H1 (cell line): Measurements from ENCODE around the gene TRIM38. TPM values are rescaled to one million over a fixed set of nuclear protein-coding genes. Genes with fewer than 3 reads are reported as not detected.

Source experiments
- CTCF ChIA-PET: fragments of 300-600 bp; sonication (Branson Sonifier 250); formaldehyde crosslinking; loops from one replicate; lab custom pipeline; 2021; ENCODE audit not compliant: partially characterized antibody; lab: Charles Lee
- POLR2A ChIA-PET: fragments of 300-600 bp; sonication (Branson Sonifier 250); formaldehyde crosslinking; loops from one replicate; lab custom pipeline; 2021; ENCODE audit warnings: inconsistent platforms; ENCODE audit not compliant: partially characterized antibody; lab: Charles Lee
- DNase-seq, 2 experiments: peaks; one replicate each; pipeline versions ENCODE4 v3.0.0 to v3.0.0-alpha.2; 2010 to 2022; ENCODE audit warnings: low spot score in 2 of 2, low read depth in 1 of 2, mixed read lengths in 1 of 2
- FAIRE-seq: peaks from 2 replicates; lab custom pipeline; 2011; peaks lifted over from hg19 to GRCh38; lab: Jason Lieb, UNC
- H2AFZ ChIP-seq: 2 replicates; pipeline ENCODE4 v1.8.1; 2012; ENCODE audit warnings: low read length, inconsistent platforms
- H2AK5ac ChIP-seq: 2 replicates; pipeline ENCODE4 v1.6.1; 2013; ENCODE audit warnings: low read depth, low read length
- H2BK120ac ChIP-seq: replicated peaks from 2 replicates; pipeline ENCODE3; 2013; ENCODE audit warnings: low read depth, low read length, inconsistent platforms
- H2BK12ac ChIP-seq: 2 replicates; pipeline ENCODE4 v1.6.1; 2013; ENCODE audit warnings: low read depth, low read length
- H2BK15ac ChIP-seq: 2 replicates; pipeline ENCODE4 v1.6.1; 2013; ENCODE audit warnings: low read length
- H2BK20ac ChIP-seq: 2 replicates; pipeline ENCODE4 v1.6.1; 2013; ENCODE audit warnings: low read length
- H2BK5ac ChIP-seq: 2 replicates; pipeline ENCODE4 v1.6.1; 2013; ENCODE audit warnings: low read depth, low read length
- H3K14ac ChIP-seq: 2 replicates; pipeline ENCODE4 v1.6.1; 2013; ENCODE audit warnings: inconsistent platforms; ENCODE audit not compliant: insufficient read length
- H3K18ac ChIP-seq: 2 replicates; pipeline ENCODE4 v1.6.1; 2013; ENCODE audit warnings: low read length; ENCODE audit errors: extremely low read depth
- H3K23ac ChIP-seq: 2 replicates; pipeline ENCODE4 v1.6.1; 2013; ENCODE audit warnings: inconsistent platforms; ENCODE audit not compliant: insufficient read length
- H3K23me2 ChIP-seq: 2 replicates; pipeline ENCODE4 v1.6.1; 2013; ENCODE audit warnings: low read depth, low read length
- H3K27ac ChIP-seq: 2 replicates; pipeline ENCODE4 v1.6.1; 2011; ENCODE audit warnings: low read depth, low read length, inconsistent platforms
- H3K27me3 ChIP-seq, 4 experiments: replicated peaks in 1 of 4; 1 replicate in 1 of 4; 2 replicates in 3 of 4; pipeline versions ENCODE4 v1.6.1 to v1.8.1; 2011 to 2013; ENCODE audit warnings: low read length in 3 of 4, mild to moderate bottlenecking in 3 of 4, inconsistent platforms in 2 of 4, mixed read lengths in 2 of 4, moderate library complexity in 1 of 4; ENCODE audit not compliant: control insufficient read depth in 3 of 4, insufficient read depth in 3 of 4; ENCODE audit errors: extremely low read depth in 1 of 4
- H3K36me3 ChIP-seq, 4 experiments: 2 replicates each; pipeline versions ENCODE4 v1.6.1 to v1.8.1; 2011 to 2013; ENCODE audit warnings: mild to moderate bottlenecking in 4 of 4, low read length in 3 of 4, moderate library complexity in 2 of 4, control low read depth in 1 of 4, inconsistent platforms in 1 of 4; ENCODE audit not compliant: insufficient read depth in 4 of 4, control insufficient read depth in 2 of 4
- H3K4ac ChIP-seq: replicated peaks from 2 replicates; pipeline ENCODE3; 2013; ENCODE audit warnings: low read length, low read depth, mixed read lengths, inconsistent platforms; ENCODE audit not compliant: insufficient read length
- H3K4me1 ChIP-seq, 4 experiments: replicated peaks in 1 of 4; 1 replicate in 1 of 4; 2 replicates in 3 of 4; pipeline versions ENCODE4 v1.6.1 to v1.8.1; 2011 to 2013; ENCODE audit warnings: low read length in 3 of 4, inconsistent platforms in 2 of 4, mixed read lengths in 1 of 4; ENCODE audit not compliant: insufficient read depth in 4 of 4, control insufficient read depth in 3 of 4
- H3K4me2 ChIP-seq, 2 experiments: 2 replicates each; pipeline versions ENCODE4 v1.6.1 to v1.8.1; 2011 to 2013; ENCODE audit warnings: low read depth in 2 of 2, low read length in 2 of 2, control low read depth in 1 of 2, inconsistent platforms in 1 of 2, mild to moderate bottlenecking in 1 of 2; ENCODE audit not compliant: insufficient read depth in 1 of 2
- H3K4me3 ChIP-seq, 4 experiments: fragments of 200-600, 300-600 bp in 1 of 4; sonication (generic), shearing (Covaris generic), sonication (Bioruptor Twin) in 1 of 4; 2 replicates each; pipeline versions ENCODE4 v1.5.1 to v1.8.1; 2011 to 2016; ENCODE audit warnings: low read length in 4 of 4, low read depth in 3 of 4, control low read depth in 2 of 4, inconsistent platforms in 2 of 4, mild to moderate bottlenecking in 2 of 4, mixed read lengths in 1 of 4, moderate library complexity in 1 of 4; ENCODE audit not compliant: insufficient read depth in 2 of 4; ENCODE audit errors: extremely low read depth in 1 of 4
- H3K56ac ChIP-seq: replicated peaks from 2 replicates; pipeline ENCODE3; 2013; ENCODE audit warnings: low read depth, mild to moderate bottlenecking, mixed read lengths, low read length, inconsistent platforms; ENCODE audit not compliant: insufficient read length
- H3K79me1 ChIP-seq: 2 replicates; pipeline ENCODE4 v1.6.1; 2013; ENCODE audit warnings: low read depth, low read length, control low read depth
- H3K79me2 ChIP-seq, 2 experiments: 2 replicates each; pipeline versions ENCODE4 v1.6.1 to v1.8.1; 2012 to 2013; ENCODE audit warnings: low read length in 2 of 2, mild to moderate bottlenecking in 2 of 2, inconsistent platforms in 1 of 2; ENCODE audit not compliant: insufficient read depth in 2 of 2, control insufficient read depth in 1 of 2
- H3K9ac ChIP-seq, 4 experiments: replicated peaks in 1 of 4; 1 replicate in 1 of 4; 2 replicates in 3 of 4; pipeline versions ENCODE4 v1.6.1 to v1.8.1; 2011 to 2013; ENCODE audit warnings: low read depth in 3 of 4, low read length in 3 of 4, control low read depth in 2 of 4, mild to moderate bottlenecking in 2 of 4, moderate library complexity in 2 of 4, inconsistent platforms in 1 of 4; ENCODE audit errors: extremely low read depth in 1 of 4
- H3K9me3 ChIP-seq, 2 experiments: 2 replicates each; pipeline versions ENCODE4 v1.6.1 to v1.8.1; 2012 to 2013; ENCODE audit warnings: mild to moderate bottlenecking in 2 of 2, moderate library complexity in 2 of 2, control low read depth in 1 of 2, inconsistent platforms in 1 of 2, low read depth in 1 of 2, low read length in 1 of 2, mixed read lengths in 1 of 2; ENCODE audit not compliant: insufficient read depth in 2 of 2
- H4K20me1 ChIP-seq, 2 experiments: replicated peaks in 1 of 2; 2 replicates each; pipeline versions ENCODE3 to v1.8.1; 2011 to 2013; ENCODE audit warnings: inconsistent platforms in 2 of 2, low read length in 2 of 2, mild to moderate bottlenecking in 1 of 2; ENCODE audit not compliant: insufficient read depth in 2 of 2, control insufficient read depth in 1 of 2
- H4K5ac ChIP-seq: 2 replicates; pipeline ENCODE4 v1.6.1; 2013; ENCODE audit warnings: low read length, low read depth, mixed read lengths, inconsistent platforms; ENCODE audit not compliant: insufficient read length
- H4K8ac ChIP-seq: 2 replicates; pipeline ENCODE4 v1.8.0; 2013; ENCODE audit warnings: mild to moderate bottlenecking, moderate library complexity, low read length, inconsistent platforms; ENCODE audit not compliant: insufficient read depth; ENCODE audit errors: extremely low read depth
- H4K91ac ChIP-seq: replicated peaks from 2 replicates; pipeline ENCODE3; 2013; ENCODE audit warnings: low read length, mixed read lengths, inconsistent platforms; ENCODE audit not compliant: insufficient read length
- ATF3 ChIP-seq: IDR thresholded peaks from 2 replicates; pipeline ENCODE4 v1.6.1; 2011; ENCODE audit warnings: low read depth, mild to moderate bottlenecking, low read length; ENCODE audit not compliant: insufficient read depth
- E2F6 ChIP-seq: IDR thresholded peaks from 2 replicates; pipeline ENCODE4 v1.6.1; 2012; ENCODE audit warnings: inconsistent platforms
- EGR1 ChIP-seq: IDR thresholded peaks from 2 replicates; pipeline ENCODE4 v1.6.1; 2011; ENCODE audit warnings: low read depth, low read length, borderline replicate concordance
- EP300 ChIP-seq, 2 experiments: IDR thresholded peaks; 1 replicate in 1 of 2; 2 replicates in 1 of 2; pipeline ENCODE4 v1.6.1; 2011 to 2012; ENCODE audit warnings: low read depth in 2 of 2, low read length in 2 of 2, mild to moderate bottlenecking in 2 of 2, borderline replicate concordance in 1 of 2, inconsistent platforms in 1 of 2, moderate library complexity in 1 of 2
- HDAC6 ChIP-seq: IDR thresholded peaks from one replicate; pipeline ENCODE4 v1.7.1; 2012; ENCODE audit warnings: low read depth, mild to moderate bottlenecking, inconsistent platforms, low read length, moderate library complexity
- KDM5A ChIP-seq: fragments of 200-600 bp; IDR thresholded peaks from 2 replicates; pipeline ENCODE4 v1.7.1; 2012; ENCODE audit warnings: mild to moderate bottlenecking, low read length, inconsistent platforms, mixed read lengths
- MAFK ChIP-seq: IDR thresholded peaks from 2 replicates; pipeline ENCODE4 v1.6.1; 2012; ENCODE audit warnings: low read depth, mild to moderate bottlenecking, improper control_type of control experiment, low read length
- RAD21 ChIP-seq, 2 experiments: IDR thresholded peaks in 1 of 2; conservative IDR thresholded peaks in 1 of 2; 2 replicates each; pipeline ENCODE4 v1.6.1; 2011; ENCODE audit warnings: low read depth in 2 of 2, low read length in 2 of 2, improper control_type of control experiment in 1 of 2, inconsistent platforms in 1 of 2, mild to moderate bottlenecking in 1 of 2, moderate library complexity in 1 of 2
- WGBS, 2 experiments: shearing (Covaris generic) in 1 of 2; methylation state at CpG; one replicate each; pipeline versions ENCODE4 v1.1.6 to v1.1.7; 2013 to 2015; ENCODE audit warnings: low lambda C conversion rate in 2 of 2, mixed read lengths in 2 of 2, inconsistent platforms in 1 of 2, low coverage in 1 of 2, missing lambda C conversion rate in 1 of 2; ENCODE audit not compliant: insufficient replicate concordance in 2 of 2, insufficient coverage in 1 of 2, insufficient read length in 1 of 2; ENCODE audit errors: extremely low coverage in 1 of 2, missing lambda C conversion rate in 1 of 2; 5-methylcytosine and 5-hydroxymethylcytosine counted together
- polyA plus RNA-seq, 7 experiments: library from polyadenylated mRNA; depleted of rRNA in 3 of 7; stranded (reverse) in 5 of 7; unstranded in 2 of 7; fragments of >200 nt in 5 of 7; fragments of 200-250 nt in 2 of 7; gene quantifications; 1 replicate in 5 of 7; 2 replicates in 1 of 7; 4 replicates in 1 of 7; pipeline versions ENCODE4 v1.2.1 to v1.2.3, GENCODE V29; 2011 to 2013; ENCODE audit warnings: missing spikeins in 2 of 7, mixed read lengths in 2 of 7
- total RNA-seq: library from RNA; stranded (reverse); fragmentation: NEBNext Ultra II Directional; extraction: Animal tissue kit (Norgen Biotek cat#: 25700); gene quantifications from 2 replicates; pipeline ENCODE4 v1.2.1, GENCODE V29; 2021
- TF ChIP-seq, protein P1 (sequence below): IDR thresholded peaks from 2 replicates; pipeline ENCODE4 v1.6.1; 2012; ENCODE audit warnings: low read length, inconsistent platforms

Gene TRIM38
- total and polyA plus RNA-seq, 2 of the 8 experiments (the other 6 are each of a cell fraction or from before 2014, with no cell fraction given), result 0.43 to 0.56 TPM

GRCh38 chr6:25975923-25976560 is 13.4 kb downstream of the TRIM38 start:
- Histone ChIP-seq H2BK12ac (no peak overlapping the region), H4K5ac (no peak overlapping the region), H3K4me3 (no peak overlapping the region), H3K18ac (no peak overlapping the region), H2BK15ac (no peak overlapping the region), H3K4ac (no peak overlapping the region), H2AK5ac (no peak overlapping the region), H3K9me3 (no peaks in the 10 kb centered on the region), H3K23ac (no peak overlapping the region), H3K23me2 (no peaks in the 10 kb centered on the region), H2BK5ac (no peak overlapping the region), H3K79me1 (no peaks in the 10 kb centered on the region), H3K9ac (no peak overlapping the region), H3K14ac (no peak overlapping the region), H3K4me1 (peaks cover 0 to 2% (median 0%) of the 10 kb centered on the region in 4 experiments; a peak in 2 of 7 replicates), H3K36me3 (peaks cover 0 to 3% (median 0%) of the 10 kb centered on the region in 4 experiments; a peak in 3 of 8 replicates), H4K20me1 (no peaks in the 10 kb centered on the region), H3K56ac (no peak overlapping the region), H3K27me3 (no peaks in the 10 kb centered on the region), H2BK120ac (no peak overlapping the region), H3K4me2 (no peak overlapping the region), H4K91ac (no peak overlapping the region), H2BK20ac (no peak overlapping the region), H3K27ac (no peak overlapping the region), H4K8ac (no peak overlapping the region), H3K79me2 (no peaks in the 10 kb centered on the region), H2AFZ (no peak overlapping the region)
- no peak for FAIRE-seq
- CTCF ChIA-PET, result interaction anchor here (1.5 to 1.8 kb wide), 2 partner anchors 16 to 27 kb away, joined by 4 to 6 read pairs; no protein-coding TSS in a partner anchor
- WGBS, 2 experiments, result 70% methylated on average over 5 of the region's 5 CpGs; no CpG with 5 or more reads in 1 of the 2 experiments
- no peak for DNase-seq
- POLR2A ChIA-PET, result no interaction called here
- TF ChIP-seq EP300 (IDR thresholded peaks at IDR 0.05; ENCODE audit: borderline replicate concordance in 1 of 2, low read depth in 2 of 2, low read length in 2 of 2), result no peak
- TF ChIP-seq HDAC6, result no peak
- TF ChIP-seq, protein P1, sequence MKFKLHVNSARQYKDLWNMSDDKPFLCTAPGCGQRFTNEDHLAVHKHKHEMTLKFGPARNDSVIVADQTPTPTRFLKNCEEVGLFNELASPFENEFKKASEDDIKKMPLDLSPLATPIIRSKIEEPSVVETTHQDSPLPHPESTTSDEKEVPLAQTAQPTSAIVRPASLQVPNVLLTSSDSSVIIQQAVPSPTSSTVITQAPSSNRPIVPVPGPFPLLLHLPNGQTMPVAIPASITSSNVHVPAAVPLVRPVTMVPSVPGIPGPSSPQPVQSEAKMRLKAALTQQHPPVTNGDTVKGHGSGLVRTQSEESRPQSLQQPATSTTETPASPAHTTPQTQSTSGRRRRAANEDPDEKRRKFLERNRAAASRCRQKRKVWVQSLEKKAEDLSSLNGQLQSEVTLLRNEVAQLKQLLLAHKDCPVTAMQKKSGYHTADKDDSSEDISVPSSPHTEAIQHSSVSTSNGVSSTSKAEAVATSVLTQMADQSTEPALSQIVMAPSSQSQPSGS, result no peak
- TF ChIP-seq E2F6, result no peak
- TF ChIP-seq RAD21 (IDR thresholded peaks at IDR 0.05 in 1 of 2, conservative IDR thresholded peaks at IDR 0.05 in 1 of 2; ENCODE audit: low read depth in 2 of 2, low read length in 2 of 2), result no peak
- no peak for TF ChIP-seq KDM5A
- TF ChIP-seq ATF3, result no peak
- no peak for TF ChIP-seq MAFK
- no peak for TF ChIP-seq EGR1
